H1 (cell line): Measurements from ENCODE around the gene MED12L.

Source experiments
- CTCF ChIP-seq, 3 experiments: IDR thresholded peaks; 1 replicate in 2 of 3; 2 replicates in 1 of 3; pipeline versions ENCODE4 v1.5.1 to v1.6.1; 2011; ENCODE audit warnings: low read length in 3 of 3, mild to moderate bottlenecking in 3 of 3, inconsistent platforms in 2 of 3, low read depth in 1 of 3, moderate library complexity in 1 of 3; ENCODE audit not compliant: insufficient read depth in 1 of 3; ENCODE audit errors: control extremely low read depth in 1 of 3
- POLR2AphosphoS5 ChIP-seq: IDR thresholded peaks from 2 replicates; pipeline ENCODE4 v1.6.1; 2011; ENCODE audit warnings: low read depth, low read length
- RAD21 ChIP-seq, 2 experiments: IDR thresholded peaks in 1 of 2; conservative IDR thresholded peaks in 1 of 2; 2 replicates each; pipeline ENCODE4 v1.6.1; 2011; ENCODE audit warnings: low read depth in 2 of 2, low read length in 2 of 2, improper control_type of control experiment in 1 of 2, inconsistent platforms in 1 of 2, mild to moderate bottlenecking in 1 of 2, moderate library complexity in 1 of 2
- YY1 ChIP-seq: IDR thresholded peaks from 2 replicates; pipeline ENCODE4 v1.6.1; 2011; ENCODE audit warnings: low read depth, mild to moderate bottlenecking, low read length

DNA sequence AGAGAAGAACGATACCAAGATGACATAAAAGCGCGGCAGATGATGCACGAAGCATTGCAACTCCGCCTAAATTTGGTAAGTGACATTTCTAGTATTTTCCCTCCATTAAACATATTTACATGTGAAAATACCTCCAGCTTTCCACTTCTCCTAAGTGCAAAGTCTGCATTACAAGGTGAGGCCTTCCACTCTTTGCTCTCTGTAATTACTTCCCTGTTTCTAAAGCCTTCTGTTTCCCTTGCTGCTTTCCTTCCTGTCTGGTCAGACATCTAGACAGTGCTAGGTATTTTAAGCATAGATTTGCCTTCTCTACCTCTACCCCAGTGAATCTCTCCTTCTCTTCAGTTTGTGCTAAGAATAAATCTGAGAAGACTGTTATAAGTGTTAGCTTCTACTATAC is 297.2 kb downstream of the MED12L start:
- TF ChIP-seq CTCF (IDR thresholded peaks at IDR 0.05; ENCODE audit: control extremely low read depth in 1 of 3, insufficient read depth in 1 of 3, low read depth in 1 of 3, low read length in 3 of 3) (no peak), YY1 (no peak), RAD21 (IDR thresholded peaks at IDR 0.05 in 1 of 2, conservative IDR thresholded peaks at IDR 0.05 in 1 of 2; ENCODE audit: low read depth in 2 of 2, low read length in 2 of 2) (no peak), POLR2AphosphoS5 (no peak)
